RPMI8226 (cell line): ENCODE measurements around the gene FICD.

Source experiments
- DNase-seq: peaks from one replicate; pipeline ENCODE4 v3.0.0-alpha.2; 2015

Gene FICD

GRCh38 chr12:108568338-108569154 is 53.5 kb downstream of the FICD start:
- DNase-seq = peak; percentile 74
